Hepatocyte (in vitro differentiated cells): ENCODE results near the gene SRGAP2. TPM values are rescaled to one million over a fixed set of nuclear protein-coding genes. Genes with fewer than 3 reads are reported as not detected.
A peak's percentile ranks its signal among the peaks of the same experiment; 100 is the strongest.
"Not testable (repeated sequence)": the region's sequence is repeated elsewhere in the genome, so short reads cannot be mapped to it uniquely, and the experiment has no call there.

ENCODE experiments used
- DNase-seq: peaks from one replicate; pipeline ENCODE4 v3.0.0-alpha.2; 2016; ENCODE audit warnings: low spot score
- H2AFZ ChIP-seq: fragments of 200-600 bp; sonication (generic); 2 replicates; pipeline ENCODE4 v1.6.0; 2016; ENCODE audit warnings: antibody characterized with exemption, mild to moderate bottlenecking
- H3K27ac ChIP-seq: fragments of 200-600 bp; sonication (generic); 2 replicates; pipeline ENCODE4 v1.5.1; 2016; ENCODE audit warnings: mild to moderate bottlenecking
- H3K27me3 ChIP-seq: fragments of 200-600 bp; sonication (generic); 2 replicates; pipeline ENCODE4 v1.6.1; 2016
- H3K36me3 ChIP-seq: fragments of 200-600 bp; sonication (generic); replicated peaks from 2 replicates; pipeline ENCODE4 v1.5.1; 2016; ENCODE audit warnings: low read depth; ENCODE audit not compliant: insufficient read depth
- H3K4me1 ChIP-seq: fragments of 200-600 bp; sonication (generic); 2 replicates; pipeline ENCODE4 v1.5.1; 2016; ENCODE audit warnings: mild to moderate bottlenecking, moderate library complexity; ENCODE audit not compliant: insufficient read depth
- H3K4me2 ChIP-seq: fragments of 200-600 bp; sonication (generic); 2 replicates; pipeline ENCODE4 v1.6.0; 2016
- H3K4me3 ChIP-seq: fragments of 200-600 bp; sonication (generic); 2 replicates; pipeline ENCODE4 v1.5.1; 2016; ENCODE audit warnings: mild to moderate bottlenecking
- H3K79me2 ChIP-seq: fragments of 200-600 bp; sonication (generic); 2 replicates; pipeline ENCODE4 v1.6.0; 2017; ENCODE audit warnings: mild to moderate bottlenecking
- H3K9me2 ChIP-seq: fragments of 200-600 bp; sonication (generic); replicated peaks from 2 replicates; pipeline ENCODE4 v1.6.0; 2017; ENCODE audit warnings: mild to moderate bottlenecking; ENCODE audit not compliant: insufficient read depth
- H3K9me3 ChIP-seq: fragments of 200-600 bp; sonication (generic); 2 replicates; pipeline ENCODE4 v1.5.1; 2016; ENCODE audit warnings: low read depth, mild to moderate bottlenecking
- H4K20me1 ChIP-seq: fragments of 200-600 bp; sonication (generic); 2 replicates; pipeline ENCODE4 v1.6.0; 2016; ENCODE audit warnings: mild to moderate bottlenecking; ENCODE audit not compliant: insufficient read depth, poor library complexity, severe bottlenecking
- WGBS: methylation state at CpG from one replicate; pipeline ENCODE4 v1.1.6; 2016; ENCODE audit warnings: low lambda C conversion rate; ENCODE audit errors: missing lambda C conversion rate; 5-methylcytosine and 5-hydroxymethylcytosine counted together
- polyA plus RNA-seq: library from polyadenylated mRNA; unstranded; fragments of >200 nt; fragmentation: Nextera tagmentation; extraction: Ambion mirVana; gene quantifications from 2 replicates; pipeline ENCODE4 v1.2.1, GENCODE V29; 2016
- total RNA-seq: library from RNA; depleted of rRNA; stranded (reverse); fragments of >200 nt; gene quantifications from 2 replicates; pipeline ENCODE4 v1.2.3, GENCODE V29; 2014

Gene SRGAP2
- total and polyA plus RNA-seq, 2 experiments from 2014 or later, result 16.3 to 23.7 TPM

DNA sequence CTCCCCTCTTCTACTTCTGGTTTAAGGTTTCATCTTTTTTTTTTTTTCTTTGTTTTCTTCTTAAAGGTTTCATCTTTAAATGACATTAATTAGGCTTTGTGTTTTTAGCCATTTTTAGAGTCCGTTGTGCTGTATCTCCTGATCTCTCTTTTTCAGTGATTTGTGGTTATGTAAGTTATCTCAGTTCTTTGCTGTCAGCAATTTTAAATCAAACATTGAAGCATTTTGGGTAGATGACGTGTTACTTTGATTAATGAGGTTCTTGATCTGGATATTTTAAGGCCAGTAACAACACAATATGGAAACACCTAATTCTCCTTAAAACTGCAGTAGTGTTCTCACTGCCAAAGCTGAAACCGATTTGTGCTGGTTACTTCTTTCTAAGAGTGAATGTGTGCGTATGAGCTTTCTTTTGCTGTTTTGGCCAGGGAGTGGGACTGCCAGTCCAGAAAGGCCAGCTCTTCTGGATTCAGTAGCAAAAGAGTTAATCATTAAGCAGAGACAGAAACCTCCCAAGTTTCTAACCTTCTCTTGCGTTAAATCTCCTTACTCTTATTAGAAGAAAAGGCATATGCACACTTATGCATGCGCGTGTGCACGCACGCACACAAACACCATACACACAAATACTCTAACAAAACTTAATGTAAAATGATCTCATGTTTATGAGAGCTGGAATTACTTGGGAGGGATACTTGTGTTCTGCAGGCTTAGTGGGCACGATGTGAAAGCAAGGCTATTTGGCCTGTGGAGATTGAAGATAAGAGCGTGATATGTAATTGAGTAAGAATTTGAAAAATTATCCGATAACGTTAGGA, 16.4 kb downstream of the SRGAP2 start:
- peak overlapping the region; percentile 67 for H3K4me2 ChIP-seq

DNA sequence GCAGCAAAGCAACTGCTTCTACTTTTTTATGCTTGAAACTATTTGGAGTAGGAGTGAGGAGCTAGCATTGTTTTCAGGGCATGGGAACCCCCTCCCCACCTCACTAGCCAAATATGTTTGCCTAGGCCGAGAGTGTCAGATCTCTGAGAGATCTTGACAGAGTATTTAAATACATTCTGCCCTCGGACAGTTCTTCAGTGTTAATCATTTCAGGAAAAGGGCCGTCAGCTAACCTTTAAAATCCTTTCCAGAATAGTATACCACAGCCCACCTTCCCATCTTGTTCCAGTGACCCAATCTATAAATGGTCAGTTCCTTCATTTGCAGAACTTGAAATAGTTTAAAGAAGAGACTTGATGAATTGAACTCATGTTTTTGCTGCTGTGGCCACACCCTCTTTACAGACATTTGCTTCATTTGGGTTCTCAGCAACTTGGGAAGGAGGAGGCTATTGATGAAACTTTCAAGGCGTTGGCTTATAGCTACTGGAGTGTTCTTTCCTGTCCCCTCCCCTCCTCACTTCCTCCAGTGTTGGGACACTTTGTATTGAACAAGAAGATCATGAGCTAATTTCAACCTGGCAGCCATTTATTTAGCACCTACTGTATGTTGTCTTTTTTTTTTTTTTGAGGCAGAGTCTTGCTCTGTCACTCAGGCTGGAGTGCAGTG, 17.1 kb downstream of the SRGAP2 start:
- peak; percentile 2 for DNase-seq
- not testable (repeated sequence) for H3K4me3 ChIP-seq, H3K27me3 ChIP-seq, H2AFZ ChIP-seq, H4K20me1 ChIP-seq, H3K4me1 ChIP-seq, H3K36me3 ChIP-seq, H3K9me2 ChIP-seq, H3K9me3 ChIP-seq, H3K79me2 ChIP-seq
- H3K27ac ChIP-seq, result peak overlapping the region; percentile 41
- peak overlapping the region; percentile 67 for H3K4me2 ChIP-seq
- 32% methylated on average over 4 of the region's 4 CpGs for WGBS

More for the DNA sequence above, 16.4 kb downstream of the SRGAP2 start:
- WGBS, result 11% methylated on average over 4 of the region's 13 CpGs
- H3K9me2 ChIP-seq, H3K9me3 ChIP-seq, DNase-seq, H3K79me2 ChIP-seq, H2AFZ ChIP-seq, H3K36me3 ChIP-seq, H3K4me1 ChIP-seq, H4K20me1 ChIP-seq, H3K27me3 ChIP-seq, H3K4me3 ChIP-seq: not testable (repeated sequence)
- peak overlapping the region; percentile 41 for H3K27ac ChIP-seq

DNA sequence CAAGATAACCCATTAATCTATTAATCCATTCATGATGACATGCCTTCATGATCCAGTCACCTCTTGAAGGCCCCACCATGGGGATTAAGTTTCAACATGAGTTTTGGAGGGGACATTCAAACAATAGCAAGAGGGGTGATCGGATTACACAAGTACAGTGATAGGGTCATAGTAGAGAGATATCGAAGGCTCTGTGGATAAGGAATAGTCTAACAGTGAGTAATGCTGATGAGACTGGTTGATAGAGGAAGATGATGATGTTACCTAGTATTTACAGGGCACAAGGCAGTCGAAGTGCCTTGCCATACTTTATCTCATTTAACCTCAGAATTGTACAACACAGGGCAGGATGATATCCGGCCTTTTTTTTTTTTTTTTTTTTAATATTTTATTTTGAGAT, 18.2 kb downstream of the SRGAP2 start:
- H3K27ac ChIP-seq, DNase-seq, H3K9me2 ChIP-seq, H3K4me2 ChIP-seq, H2AFZ ChIP-seq, H3K36me3 ChIP-seq, H3K79me2 ChIP-seq, H3K27me3 ChIP-seq, H3K4me3 ChIP-seq, H3K9me3 ChIP-seq, H3K4me1 ChIP-seq, H4K20me1 ChIP-seq: not testable (repeated sequence)
- no CpG with 5 or more reads among the region's 4 CpGs for WGBS

GRCh38 chr1:206224190-206224776, 20.9 kb downstream of the SRGAP2 start:
- DNase-seq, H2AFZ ChIP-seq, H3K4me1 ChIP-seq, H3K9me2 ChIP-seq, H3K27me3 ChIP-seq, H3K4me3 ChIP-seq, H3K36me3 ChIP-seq, H3K79me2 ChIP-seq, H3K4me2 ChIP-seq, H4K20me1 ChIP-seq, H3K9me3 ChIP-seq, H3K27ac ChIP-seq: not testable (repeated sequence)
- 91% methylated on average over 2 of the region's 6 CpGs for WGBS

DNA sequence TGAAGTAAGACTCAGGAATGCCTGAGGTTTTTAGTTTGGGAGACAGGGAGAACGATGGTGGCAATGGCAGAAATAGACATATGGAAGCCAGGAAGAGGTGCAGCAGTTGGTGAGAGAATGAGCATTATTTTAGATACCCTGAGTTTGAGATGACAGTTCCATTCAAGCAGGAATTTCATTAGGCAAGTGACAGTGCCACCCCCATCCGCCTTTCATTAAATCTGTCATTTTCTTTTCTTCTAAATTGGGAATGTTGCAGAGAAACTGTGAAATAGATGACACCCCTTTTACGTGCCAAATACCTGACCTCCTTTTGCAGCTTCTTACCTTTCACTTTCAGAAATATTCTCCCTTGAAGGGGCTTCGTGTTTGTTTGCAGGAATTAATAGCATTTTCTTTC, 22.0 kb downstream of the SRGAP2 start:
- not testable (repeated sequence) for H3K9me2 ChIP-seq, H3K79me2 ChIP-seq, H3K27ac ChIP-seq, H3K4me2 ChIP-seq, H3K36me3 ChIP-seq, H3K27me3 ChIP-seq, H3K9me3 ChIP-seq, H3K4me1 ChIP-seq, H3K4me3 ChIP-seq, H2AFZ ChIP-seq, H4K20me1 ChIP-seq, DNase-seq
- WGBS, result 90% methylated on average over 4 of the region's 4 CpGs

- H3K27ac ChIP-seq, H3K9me3 ChIP-seq, H3K4me1 ChIP-seq, H3K4me3 ChIP-seq, H3K36me3 ChIP-seq, H2AFZ ChIP-seq, H3K27me3 ChIP-seq, H3K9me2 ChIP-seq, H3K79me2 ChIP-seq, H4K20me1 ChIP-seq, DNase-seq, H3K4me2 ChIP-seq: not testable (repeated sequence)
- WGBS, result 86% methylated on average over 4 of the region's 5 CpGs
Observed at GRCh38 chr1:206226886-206227285, 23.5 kb downstream of the SRGAP2 start.

DNA sequence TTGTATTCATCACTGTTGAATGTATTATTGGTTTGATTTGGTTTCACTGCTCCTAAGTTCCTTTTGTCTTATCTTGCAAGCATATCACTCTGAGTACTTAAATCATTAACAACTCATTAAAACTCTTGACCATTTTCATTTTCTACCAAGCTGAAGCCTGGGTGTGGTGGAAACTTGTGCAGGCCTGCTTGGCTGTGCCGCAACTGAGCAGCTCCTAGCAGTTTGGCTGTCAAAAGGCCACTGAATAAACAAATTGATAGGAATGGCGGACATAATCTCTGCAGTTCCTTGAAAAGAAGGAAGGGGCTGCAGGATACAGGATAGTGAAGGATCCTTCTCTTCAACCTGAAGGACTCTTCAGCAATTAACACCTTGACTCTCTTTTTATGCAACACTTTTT, 25.9 kb downstream of the SRGAP2 start:
- H3K27me3 ChIP-seq, DNase-seq, H3K4me2 ChIP-seq, H3K4me3 ChIP-seq, H3K79me2 ChIP-seq, H3K27ac ChIP-seq, H3K9me3 ChIP-seq, H4K20me1 ChIP-seq, H3K9me2 ChIP-seq, H2AFZ ChIP-seq, H3K4me1 ChIP-seq, H3K36me3 ChIP-seq: not testable (repeated sequence)
- 69% methylated on average over 2 of the region's 2 CpGs for WGBS

DNA sequence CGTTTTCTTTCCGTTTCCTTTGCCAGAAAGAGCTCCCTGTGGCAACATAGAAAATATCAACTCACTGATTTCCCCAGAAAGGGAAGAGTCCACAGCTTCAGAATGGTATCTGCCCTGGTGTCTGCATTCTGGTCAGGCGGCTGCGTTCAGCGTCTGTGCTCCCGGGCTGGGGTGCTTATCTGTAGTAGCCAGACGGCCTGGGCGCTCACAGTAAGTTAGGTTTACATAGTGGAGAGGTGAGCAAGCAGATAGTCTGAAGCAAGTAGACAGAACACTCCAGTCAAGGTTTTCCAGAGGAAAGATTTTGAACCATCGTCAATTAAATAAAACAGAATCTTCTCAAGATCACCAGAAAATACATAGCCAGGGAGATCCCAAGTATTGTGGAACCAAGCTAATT, 28.6 kb downstream of the SRGAP2 start:
- not testable (repeated sequence) for H4K20me1 ChIP-seq, H3K9me2 ChIP-seq, H3K4me3 ChIP-seq, H3K79me2 ChIP-seq, H3K27me3 ChIP-seq, H3K27ac ChIP-seq, H3K36me3 ChIP-seq, H3K4me1 ChIP-seq, H3K4me2 ChIP-seq, H2AFZ ChIP-seq, H3K9me3 ChIP-seq
- peak; percentile 16 for DNase-seq
- 29% methylated on average over 9 of the region's 9 CpGs for whole genome bisulfite sequencing
